Myometrial cell (primary cell): ENCODE data around the gene ZMYM2. TPM values are rescaled to one million over a fixed set of nuclear protein-coding genes. Genes with fewer than 3 reads are reported as not detected.

Experiments
- total RNA-seq: library from RNA; depleted of rRNA; stranded (reverse); fragments of >200 nt; gene quantifications from 2 replicates; pipeline ENCODE4 v1.2.3, GENCODE V29; 2015

ZMYM2 gene
- total RNA-seq: 27.1 and 40.4 TPM in 2 replicates

GRCh38 chr13:19958155-19959111 lies at the start of gene ZMYM2:
ZMYM2 (plus strand) TSS chr13:19958727; CDS start chr13:19993073, 34,346 bp downstream.

Other genes starting within 250 kb of the ZMYM2 start
- gene PSPC1, start 175.8 kb upstream of the ZMYM2 start, total RNA-seq: 37.9 and 48.7 TPM in 2 replicates
- 9.5 and 11.3 TPM in 2 replicates for gene ZMYM5, start 95.1 kb upstream of the ZMYM2 start, total RNA-seq
- under 0.01 and 0.35 TPM in 2 replicates for gene GJA3, start 202.3 kb downstream of the ZMYM2 start, total RNA-seq
- gene GJB2, start 234.2 kb downstream of the ZMYM2 start, total RNA-seq: 1.4 and 3.2 TPM in 2 replicates